Spleen (tissue), 7 donors: ENCODE measurements around the gene KPNA6.

ENCODE experiments used
- CTCF ChIP-seq, 11 experiments: fragments of 200-600 bp in 7 of 11; fragments of 450-650 bp in 4 of 11; sonication (generic) in 4 of 11; IDR thresholded peaks in 8 of 11; conservative IDR thresholded peaks in 3 of 11; 1 replicate in 7 of 11; 2 replicates in 4 of 11; pipeline versions ENCODE4 v1.4.0 to v1.8.0; 2016 to 2021; ENCODE audit warnings: antibody characterized with exemption in 11 of 11, inconsistent platforms in 4 of 11, mild to moderate bottlenecking in 1 of 11
- POLR2A ChIP-seq, 3 donors: fragments of 450-650 bp; IDR thresholded peaks; one replicate each; pipeline ENCODE4 v1.5.1; 2017; ENCODE audit warnings: antibody characterized with exemption in 3 of 3, mild to moderate bottlenecking in 1 of 3
- donor health status: DM: no; HTN: no; CAD: no; lungs with moderate emphysema.
- donor health status: DM: no; HTN: no; CAD: no.
- donor health status: DM: no; HTN: no; CAD: no.

GRCh38 chr1:32106663-32107275 lies 1.1 kb upstream of the KPNA6 start:
- TF ChIP-seq CTCF (IDR thresholded peaks at IDR 0.05 in 8 of 11, conservative IDR thresholded peaks at IDR 0.05 in 3 of 11) = no peak
- TF ChIP-seq POLR2A (IDR thresholded peaks at IDR 0.05) = no peak
